Bronchial epithelial cell (primary cell): ENCODE measurements around the gene COMMD1. TPM values are rescaled to one million over a fixed set of nuclear protein-coding genes. Genes with fewer than 3 reads are reported as not detected.
A peak's percentile ranks its signal among the peaks of the same experiment; 100 is the strongest.
"Not testable (repeated sequence)": the region's sequence is repeated elsewhere in the genome, so short reads cannot be mapped to it uniquely, and the experiment has no call there.

Source experiments
- DNase-seq: peaks from one replicate; pipeline ENCODE4 v3.0.0-alpha.2; 2010; ENCODE audit warnings: low read depth
- FAIRE-seq: peaks from 2 replicates; lab custom pipeline; 2011; peaks lifted over from hg19 to GRCh38; lab: Jason Lieb, UNC
- H3K27me3 ChIP-seq: 2 replicates; pipeline ENCODE4 v1.5.1; 2011; ENCODE audit warnings: low read length; ENCODE audit not compliant: control insufficient read depth, insufficient read depth
- H3K36me3 ChIP-seq: 2 replicates; pipeline ENCODE4 v1.5.1; 2011; ENCODE audit warnings: low read length; ENCODE audit not compliant: control insufficient read depth, insufficient read depth
- H3K4me3 ChIP-seq: 2 replicates; pipeline ENCODE4 v1.5.1; 2011; ENCODE audit warnings: mild to moderate bottlenecking, low read depth, low read length, control low read depth
- CTCF ChIP-seq: IDR thresholded peaks from 2 replicates; pipeline ENCODE4 v1.5.1; 2011; ENCODE audit warnings: mild to moderate bottlenecking, moderate library complexity, low read length, control low read depth, inconsistent platforms; ENCODE audit not compliant: insufficient read depth, severe bottlenecking
- total RNA-seq: library from RNA; depleted of rRNA; stranded (reverse); fragments of >200 nt; gene quantifications from 2 replicates; pipeline ENCODE4 v1.2.1, GENCODE V29; 2014

COMMD1 gene
- total RNA-seq, 1 donor from 2014 or later, result 30.5 TPM

DNA sequence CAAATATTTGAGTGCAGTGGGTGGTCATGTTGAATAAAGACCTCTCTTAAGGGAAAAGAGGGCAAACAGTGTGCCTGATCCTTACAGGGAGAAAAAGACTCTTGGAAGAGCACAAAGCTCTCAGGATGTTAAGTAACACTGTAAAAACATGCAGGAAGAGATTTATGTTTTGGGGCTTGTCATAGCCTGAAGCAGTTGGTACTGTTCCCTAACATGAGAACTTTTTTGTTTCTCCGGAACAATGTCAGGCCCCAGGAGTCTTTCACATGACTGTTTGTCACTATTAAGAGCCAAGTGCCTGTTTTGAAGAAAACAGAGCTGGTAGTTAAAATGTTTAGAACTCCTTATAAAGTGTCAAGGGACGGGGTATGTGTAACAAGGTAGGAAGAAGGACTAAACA is 206.7 kb downstream of the COMMD1 start:
- no peak for TF ChIP-seq CTCF
- H3K4me3 ChIP-seq, result no peak overlapping the region
- DNase-seq (peak; percentile 39), FAIRE-seq (no peak)
- H3K27me3 ChIP-seq, result no peaks in the 10 kb centered on the region
- H3K36me3 ChIP-seq, result no peaks in the 10 kb centered on the region

DNA sequence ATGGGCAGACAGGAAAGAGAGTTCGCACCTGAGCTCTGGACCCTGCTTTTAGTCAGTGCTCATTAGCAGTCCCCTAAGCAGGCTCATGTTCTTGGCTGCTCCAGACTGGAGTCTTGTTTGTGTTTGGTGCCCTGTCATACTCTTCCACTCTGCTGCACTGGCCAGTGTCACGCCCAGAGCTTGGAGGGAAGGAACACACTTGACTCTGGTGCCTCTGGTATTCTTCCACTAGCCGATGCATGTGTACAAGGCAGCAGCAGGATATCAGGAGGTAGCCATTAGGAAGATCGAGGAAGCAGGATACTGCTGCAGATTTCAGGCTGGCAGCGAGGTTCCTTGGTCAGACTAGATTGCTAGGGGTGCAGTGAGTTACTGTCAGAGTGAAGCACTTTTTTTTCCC is 209.1 kb downstream of the COMMD1 start:
- no peak overlapping the region for H3K4me3 ChIP-seq
- no peaks in the 10 kb centered on the region for H3K36me3 ChIP-seq
- no peak for DNase-seq
- no peak for TF ChIP-seq CTCF
- no peaks in the 10 kb centered on the region for H3K27me3 ChIP-seq
- no peak for FAIRE-seq

- no peak overlapping the region for H3K4me3 ChIP-seq
- DNase-seq (no peak), FAIRE-seq (no peak)
- no peaks in the 10 kb centered on the region for H3K36me3 ChIP-seq
- no peaks in the 10 kb centered on the region for H3K27me3 ChIP-seq
- TF ChIP-seq CTCF, result no peak
These were observed 211.5 kb downstream of the COMMD1 start for GRCh38 chr2:62116983-62117382.

GRCh38 chr2:62118160-62118559 is 212.7 kb downstream of the COMMD1 start:
- no peak for TF ChIP-seq CTCF
- no peaks in the 10 kb centered on the region for H3K27me3 ChIP-seq
- H3K4me3 ChIP-seq, result no peak overlapping the region
- H3K36me3 ChIP-seq, result no peaks in the 10 kb centered on the region
- FAIRE-seq (no peak), DNase-seq (no peak)

GRCh38 chr2:62119311-62119974 is 214.0 kb downstream of the COMMD1 start:
- Histone ChIP-seq H3K4me3 (no peak overlapping the region), H3K36me3 (no peaks in the 10 kb centered on the region), H3K27me3 (no peaks in the 10 kb centered on the region)
- TF ChIP-seq CTCF, result no peak
- DNase-seq, result no peak
- no peak for FAIRE-seq

DNA sequence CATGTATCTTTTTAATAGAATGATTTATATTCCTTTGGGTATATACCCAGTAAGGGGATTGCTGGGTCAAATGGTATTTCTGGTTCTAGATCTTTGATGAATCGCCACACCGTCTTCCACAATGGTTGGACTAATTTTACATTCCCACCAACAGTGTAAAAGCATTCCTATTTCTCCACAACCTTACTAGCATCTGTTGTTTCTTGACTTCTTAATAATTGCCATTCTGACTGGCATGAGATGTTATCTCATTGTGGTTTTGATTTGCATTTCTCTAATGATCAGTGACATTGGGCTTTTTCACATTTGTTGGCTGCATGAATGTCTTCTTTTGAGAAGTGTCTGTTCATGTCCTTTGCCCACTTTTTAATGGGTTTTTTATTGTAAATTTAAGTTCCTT is 220.8 kb downstream of the COMMD1 start:
- H3K27me3 ChIP-seq, DNase-seq, FAIRE-seq, H3K36me3 ChIP-seq, H3K4me3 ChIP-seq: not testable (repeated sequence)
